ENCODE data around the gene TMEM151B. TPM values are rescaled to one million over a fixed set of nuclear protein-coding genes. Genes with fewer than 3 reads are reported as not detected.

The TMEM151B gene
- total RNA-seq, 1 donor from 2014 or later: 4.7 TPM

- H3K36me3 Mint-ChIP-seq (ENCODE audit: insufficient read depth): peaks cover 21% of the 10 kb centered on the region
- H3K4me3 Mint-ChIP-seq (ENCODE audit: low read depth): no peak overlapping the region
- no peak for TF ChIP-seq CTCF (IDR thresholded peaks at IDR 0.05; ENCODE audit: unreplicated experiment)
- no peaks in the 10 kb centered on the region for H3K9me3 Mint-ChIP-seq (ENCODE audit: low read depth)
- peaks cover 12% of the 10 kb centered on the region for H3K4me1 Mint-ChIP-seq (ENCODE audit: low read depth)
- DNase-seq (ENCODE audit: low spot score, unreplicated experiment): no peak
- H3K27me3 Mint-ChIP-seq: no peaks in the 10 kb centered on the region
- H3K27ac Mint-ChIP-seq: no peak overlapping the region
Measured at GRCh38 chr6:44307217-44307616, 37.0 kb downstream of the TMEM151B start.

GRCh38 chr6:44309092-44309491 is 38.8 kb downstream of the TMEM151B start:
- Mint-ChIP-seq H3K9me3 (ENCODE audit: low read depth) (no peaks in the 10 kb centered on the region), H3K27ac (no peak overlapping the region), H3K4me3 (ENCODE audit: low read depth) (no peak overlapping the region), H3K36me3 (ENCODE audit: insufficient read depth) (peaks cover 16% of the 10 kb centered on the region), H3K4me1 (ENCODE audit: low read depth) (peaks cover 16% of the 10 kb centered on the region), H3K27me3 (no peaks in the 10 kb centered on the region)
- DNase-seq (ENCODE audit: low spot score, unreplicated experiment): no peak
- TF ChIP-seq CTCF (IDR thresholded peaks at IDR 0.05; ENCODE audit: unreplicated experiment): no peak

DNA sequence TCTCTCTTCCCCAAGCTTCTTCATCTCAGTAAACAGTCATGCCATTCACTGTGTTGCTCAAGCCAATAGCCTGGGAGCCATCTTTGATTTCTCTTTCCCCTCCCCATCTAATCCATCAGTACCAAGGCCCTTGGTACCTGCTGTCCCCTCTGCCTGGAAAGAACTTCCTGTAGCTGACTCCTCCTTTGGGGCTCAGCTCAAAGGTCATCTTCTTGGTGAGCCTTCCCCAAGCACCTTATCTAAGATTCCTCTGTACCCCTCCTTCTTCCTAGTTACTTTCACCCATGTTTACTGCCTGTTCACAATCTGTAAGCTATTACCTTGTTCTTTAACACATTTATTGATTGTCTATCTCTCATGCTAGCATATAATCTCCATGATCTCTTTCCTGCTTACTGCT is 39.4 kb downstream of the TMEM151B start:
- Mint-ChIP-seq H3K27ac (no peak overlapping the region), H3K36me3 (ENCODE audit: insufficient read depth) (peaks cover 16% of the 10 kb centered on the region), H3K4me1 (ENCODE audit: low read depth) (peaks cover 16% of the 10 kb centered on the region), H3K4me3 (ENCODE audit: low read depth) (no peak overlapping the region), H3K9me3 (ENCODE audit: low read depth) (no peaks in the 10 kb centered on the region), H3K27me3 (no peaks in the 10 kb centered on the region)
- TF ChIP-seq CTCF (IDR thresholded peaks at IDR 0.05; ENCODE audit: unreplicated experiment): no peak
- no peak for DNase-seq (ENCODE audit: low spot score, unreplicated experiment)

- peaks cover 2% of the 10 kb centered on the region for H3K27me3 Mint-ChIP-seq
- H3K27ac Mint-ChIP-seq: no peak overlapping the region
- no peak for TF ChIP-seq CTCF (IDR thresholded peaks at IDR 0.05; ENCODE audit: unreplicated experiment)
- peaks cover 16% of the 10 kb centered on the region for H3K36me3 Mint-ChIP-seq (ENCODE audit: insufficient read depth)
- H3K4me1 Mint-ChIP-seq (ENCODE audit: low read depth): peaks cover 16% of the 10 kb centered on the region
- no peak overlapping the region for H3K4me3 Mint-ChIP-seq (ENCODE audit: low read depth)
- H3K9me3 Mint-ChIP-seq (ENCODE audit: low read depth): no peaks in the 10 kb centered on the region
- no peak for DNase-seq (ENCODE audit: low spot score, unreplicated experiment)
Measured at GRCh38 chr6:44310241-44310640, 40.0 kb downstream of the TMEM151B start.

- Mint-ChIP-seq H3K36me3 (ENCODE audit: insufficient read depth) (peaks cover 12% of the 10 kb centered on the region), H3K4me3 (ENCODE audit: low read depth) (peak overlapping the region; percentile 98), H3K27me3 (peaks cover 2% of the 10 kb centered on the region), H3K9me3 (ENCODE audit: low read depth) (no peaks in the 10 kb centered on the region), H3K27ac (no peak overlapping the region), H3K4me1 (ENCODE audit: low read depth) (peaks cover 16% of the 10 kb centered on the region)
- DNase-seq (ENCODE audit: low spot score, unreplicated experiment): no peak
- TF ChIP-seq CTCF (IDR thresholded peaks at IDR 0.05; ENCODE audit: unreplicated experiment): no peak
Measured at GRCh38 chr6:44311304-44311703, 41.1 kb downstream of the TMEM151B start.

All from progenitor cell of endocrine pancreas (in vitro differentiated cells).